Stomach (tissue), 19 donors: ENCODE measurements around the gene RGS13. TPM values are rescaled to one million over a fixed set of nuclear protein-coding genes. Genes with fewer than 3 reads are reported as not detected.

Source experiments
- DNase-seq, 2 donors: peaks; one replicate each; pipeline versions ENCODE4 v3.0.0 to v3.0.0-alpha.2; 2013 to 2019
- H3K27ac ChIP-seq, 5 donors: fragments of 200-600 bp in 4 of 5; sonication (generic) in 4 of 5; one replicate each; pipeline ENCODE4 v1.5.1; 2013 to 2019; ENCODE audit warnings: mild to moderate bottlenecking in 1 of 5, moderate library complexity in 1 of 5
- H3K27me3 ChIP-seq, 3 donors: fragments of 200-600 bp; sonication (generic); one replicate each; pipeline ENCODE4 v1.5.1; 2017 to 2019; ENCODE audit warnings: mixed run types in 1 of 3
- H3K36me3 ChIP-seq, 4 donors: fragments of 200-600 bp; sonication (generic); 1 replicate in 3 of 4; 2 replicates in 1 of 4; pipeline ENCODE4 v1.5.1; 2016 to 2019
- H3K4me1 ChIP-seq, 4 donors: fragments of 200-600 bp; sonication (generic); one replicate each; pipeline ENCODE4 v1.5.1; 2016 to 2019
- H3K4me3 ChIP-seq, 4 donors: fragments of 200-600 bp; sonication (generic) in 3 of 4; one replicate each; pipeline ENCODE4 v1.5.1; 2016 to 2019; ENCODE audit warnings: mild to moderate bottlenecking in 1 of 4
- H3K9me3 ChIP-seq, 4 donors: fragments of 200-600 bp; sonication (generic); one replicate each; pipeline ENCODE4 v1.5.1; 2016 to 2019
- CTCF ChIP-seq, 7 experiments: fragments of 450-650 bp in 4 of 7; fragments of 200-600 bp in 3 of 7; sonication (generic) in 3 of 7; IDR thresholded peaks; one replicate each; pipeline ENCODE4 v1.5.1; 2016 to 2019; ENCODE audit warnings: antibody characterized with exemption in 7 of 7, control low read depth in 2 of 7, mild to moderate bottlenecking in 1 of 7
- EP300 ChIP-seq: sonication (generic); formaldehyde crosslinking; IDR thresholded peaks from one replicate; pipeline ENCODE4 v1.6.1; 2017; ENCODE audit warnings: antibody characterized with exemption
- POLR2A ChIP-seq, 4 donors: fragments of 450-650 bp; IDR thresholded peaks; one replicate each; pipeline ENCODE4 v1.6.1; 2016; ENCODE audit warnings: antibody characterized with exemption in 4 of 4, control low read depth in 2 of 4, mild to moderate bottlenecking in 1 of 4, moderate library complexity in 1 of 4
- POLR2AphosphoS5 ChIP-seq, 3 donors: sonication (generic); formaldehyde crosslinking; IDR thresholded peaks; one replicate each; pipeline ENCODE4 v1.6.1; 2016; ENCODE audit warnings: antibody characterized with exemption in 3 of 3
- WGBS, 5 donors: extraction: QIAGEN DNeasy Blood & Tissue Kit in 3 of 5; methylation state at CpG; one replicate each; pipeline versions ENCODE4 v1.1.5 to v1.1.7; 2013 to 2018; 5-methylcytosine and 5-hydroxymethylcytosine counted together
- intact Hi-C: fragments of 100-400 bp; cut with DNase I; formaldehyde crosslinking; loops from one replicate; pipeline ENCODE4 v1.15.1; 2023; ENCODE audit warnings: low total_unique reads
- long read RNA-seq, 10 donors: transcript quantifications; one replicate each; lab custom pipeline, GENCODE V29; 2026
- polyA plus RNA-seq, 3 donors: library from polyadenylated mRNA; stranded (reverse); fragments of 200-250 nt; gene quantifications; one replicate each; pipeline ENCODE4 v1.2.3, GENCODE V29; 2013
- total RNA-seq, 5 donors: library from RNA; depleted of rRNA; stranded (reverse); fragments of >200 nt; gene quantifications; one replicate each; pipeline versions ENCODE4 v1.1.0 to v1.2.3, GENCODE V29; 2014 to 2016
- donor health status: healthy with polysubstance abuse.
- donor health status: Bipolar disorder and iron deficiency.
- donor health status: healthy.

The RGS13 gene
- total RNA-seq (1 to 10 TPM in 2 of 5 donors, under 1 TPM in 1, not detected in 2; 0.73 to 3.9 (median 1.4) TPM), polyA plus RNA-seq (1 to 10 TPM; 1.1 to 7.5 (median 2.6) TPM)
- long read RNA-seq, donor 1, result 0 reads
- long read RNA-seq, donor 2, result 0 reads
- long read RNA-seq, donor 3, result 0 reads
- long read RNA-seq, donor 4, result 0 reads
- long read RNA-seq, donor 5, result 0 reads
- long read RNA-seq, donor 6, result 0 reads
- long read RNA-seq, donor 7, result 0 reads
- long read RNA-seq, donor 8, result 0 reads
- long read RNA-seq, donor 9, result 0 reads
- long read RNA-seq, donor 10, result 0 reads

DNA sequence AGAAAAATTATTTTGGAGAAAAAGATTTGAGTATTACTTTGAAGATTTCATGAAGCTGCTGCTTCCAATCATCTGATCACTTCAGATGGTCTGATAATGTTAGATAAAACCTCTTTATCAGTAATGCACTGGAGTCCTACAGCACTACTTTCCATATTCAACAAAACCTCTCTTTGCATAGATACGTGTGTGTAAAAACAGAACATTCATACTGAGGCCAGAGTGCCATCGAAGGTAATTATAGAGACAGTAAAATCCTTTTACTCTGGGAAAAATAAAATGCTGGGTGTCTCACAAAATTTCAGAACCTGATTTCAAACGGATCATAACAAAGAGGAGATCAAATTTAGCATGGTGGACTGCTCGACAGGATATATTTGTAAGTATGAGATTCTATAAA is at the start of gene RGS13:
RGS13 (plus strand) TSS at position 209 of the 400 bp plus-strand sequence. CDS start 8,188 bp downstream, outside the sequence.
- 69 to 82% (median 76%) methylated on average over 4 of the region's 4 CpGs for WGBS, 5 donors

DNA sequence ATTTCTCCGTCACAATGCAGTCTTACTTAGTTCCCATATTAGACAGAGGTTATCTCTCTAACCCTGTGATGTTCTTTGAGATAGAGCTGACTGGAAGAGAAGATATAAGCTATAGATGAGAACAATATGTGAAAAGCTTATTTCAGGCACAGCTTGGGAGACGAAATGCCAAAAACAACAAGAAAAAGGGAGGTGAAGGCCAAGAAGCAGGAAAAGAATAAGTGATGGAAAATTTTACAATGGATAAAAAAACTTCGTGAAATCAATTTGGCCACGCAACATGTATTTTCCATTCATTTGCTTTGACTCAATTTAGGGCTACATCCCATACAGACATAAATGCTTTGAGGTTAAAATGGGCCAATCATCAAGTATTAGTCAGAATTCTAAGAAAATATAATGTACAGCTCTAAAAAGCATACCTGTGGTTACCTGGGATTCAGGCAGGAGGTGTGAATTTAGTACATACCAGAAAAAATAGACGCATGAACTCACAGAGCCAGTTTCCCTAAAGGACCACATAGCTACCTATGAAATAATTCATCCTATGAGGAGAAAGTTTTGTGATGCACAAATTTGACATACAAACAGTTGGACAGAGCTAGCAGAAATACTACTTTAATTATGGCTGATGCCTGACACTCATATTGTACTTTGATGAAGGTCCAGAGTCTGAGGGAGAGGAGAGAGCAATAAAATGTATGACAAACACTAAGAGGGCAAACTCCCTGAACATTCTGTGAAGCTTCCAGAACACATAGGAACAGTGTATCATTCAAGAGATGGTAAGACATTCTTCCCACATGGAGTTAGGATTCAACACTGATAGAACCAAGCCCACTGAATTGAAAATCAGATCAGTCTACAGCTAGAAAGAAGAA is 48.3 kb upstream of the RGS13 start:
- intact Hi-C loops, result no loop called here
- Histone ChIP-seq H3K9me3 (no peaks in the 10 kb centered on the region), H3K27me3 (no peaks in the 10 kb centered on the region), H3K4me1 (no peaks in the 10 kb centered on the region), H3K4me3 (no peak overlapping the region), H3K27ac (no peak overlapping the region), H3K36me3 (no peaks in the 10 kb centered on the region)
- TF ChIP-seq POLR2A (IDR thresholded peaks at IDR 0.05), result no peak
- TF ChIP-seq EP300, result no peak
- TF ChIP-seq POLR2AphosphoS5 (IDR thresholded peaks at IDR 0.05), result no peak
- no peak for TF ChIP-seq CTCF (IDR thresholded peaks at IDR 0.05)
- no peak for DNase-seq
- WGBS, 5 donors, result 87 to 96% (median 92%) methylated on average over 5 of the region's 5 CpGs

More for the DNA sequence above, at the start of gene RGS13:
- no peak within 1 kb of the TSS for H3K27ac ChIP-seq
- no peaks in the 10 kb centered on the region for H3K27me3 ChIP-seq
- no peak for TF ChIP-seq POLR2A (IDR thresholded peaks at IDR 0.05)
- no peak for TF ChIP-seq EP300
- TF ChIP-seq POLR2AphosphoS5 (IDR thresholded peaks at IDR 0.05), result no peak
- TF ChIP-seq CTCF (IDR thresholded peaks at IDR 0.05), result no peak
- no peaks in the 10 kb centered on the region for H3K36me3 ChIP-seq
- H3K4me1 ChIP-seq, result peaks cover 0 to 13% (median 2%) of the 10 kb centered on the region in 4 donors
- H3K9me3 ChIP-seq, result no peaks in the 10 kb centered on the region
- no peak within 1 kb of the TSS for H3K4me3 ChIP-seq
- intact Hi-C loops, result no loop called here
- no peak for DNase-seq

- Histone ChIP-seq H3K4me1 (peaks cover 0 to 6% (median 0%) of the 10 kb centered on the region in 4 donors), H3K4me3 (no peak overlapping the region), H3K27ac (no peak overlapping the region), H3K36me3 (no peaks in the 10 kb centered on the region), H3K27me3 (no peaks in the 10 kb centered on the region), H3K9me3 (no peaks in the 10 kb centered on the region)
- intact Hi-C loops, result no loop called here
- WGBS, 5 donors, result 65 to 93% (median 83%) methylated on average over 1 of the region's 1 CpG
- no peak for TF ChIP-seq CTCF (IDR thresholded peaks at IDR 0.05)
- TF ChIP-seq POLR2AphosphoS5 (IDR thresholded peaks at IDR 0.05), result no peak
- TF ChIP-seq POLR2A (IDR thresholded peaks at IDR 0.05), result no peak
- TF ChIP-seq EP300, result no peak
- no peak for DNase-seq
These were observed 47.4 kb upstream of the RGS13 start for GRCh38 chr1:192588546-192588945.

GRCh38 chr1:192589813-192590212 is 46.1 kb upstream of the RGS13 start:
- Histone ChIP-seq H3K4me3 (no peak overlapping the region), H3K4me1 (peaks cover 0 to 7% (median 0%) of the 10 kb centered on the region in 4 donors), H3K27ac (no peak overlapping the region), H3K36me3 (no peaks in the 10 kb centered on the region), H3K27me3 (no peaks in the 10 kb centered on the region), H3K9me3 (no peaks in the 10 kb centered on the region)
- intact Hi-C loops, result no loop called here
- TF ChIP-seq CTCF (IDR thresholded peaks at IDR 0.05) (no peak), EP300 (no peak), POLR2A (IDR thresholded peaks at IDR 0.05) (no peak), POLR2AphosphoS5 (IDR thresholded peaks at IDR 0.05) (no peak)
- 81 to 92% (median 84%) methylated on average over 3 of the region's 3 CpGs for WGBS, 5 donors
- no peak for DNase-seq
